Neural progenitor cell (in vitro differentiated cells): Measurements from ENCODE around the gene SURF1.

Experiments used
- CTCF ChIP-seq: fragments of 200-600 bp; sonication (generic); IDR thresholded peaks from 2 replicates; pipeline ENCODE4 v1.5.1; 2017; ENCODE audit warnings: antibody characterized with exemption, mild to moderate bottlenecking
- EZH2 ChIP-seq: fragments of 200-600 bp; sonication (generic); IDR thresholded peaks from 2 replicates; pipeline ENCODE4 v1.6.1; 2017; ENCODE audit warnings: antibody characterized with exemption, mild to moderate bottlenecking, moderate library complexity
- EZH2phosphoT487 ChIP-seq: fragments of 200-600 bp; sonication (generic); IDR thresholded peaks from 2 replicates; pipeline ENCODE4 v1.6.1; 2017; ENCODE audit warnings: antibody characterized with exemption

- no peak for TF ChIP-seq CTCF
- no peak for TF ChIP-seq EZH2
- TF ChIP-seq EZH2phosphoT487 = no peak
These were observed 27.2 kb upstream of the SURF1 start for GRCh38 chr9:133383438-133383837.
